GM12878 (cell line): Measurements from ENCODE around the gene PCDHGA8. TPM values are rescaled to one million over a fixed set of nuclear protein-coding genes. Genes with fewer than 3 reads are reported as not detected.

Experiments
- ATAC-seq: fragments of 200-7000 bp; cut with Tn5 transposase; 3 replicates; pipeline ENCODE4 v1.9.1; 2020; ENCODE audit warnings: mild to moderate bottlenecking, moderate library complexity
- BruUV-seq: library from RNA; stranded (reverse); fragments of 400-500 nt; replicated peaks from 2 replicates; lab custom pipeline; 2021; lab: Mats Ljungman, UMichigan
- CTCF ChIA-PET: fragments of 300-600 bp; sonication (Branson Sonifier 250); formaldehyde crosslinking; extraction: SDS; loops from one replicate; lab custom pipeline; 2021; ENCODE audit warnings: inconsistent platforms; lab: Yijun Ruan, JAX
- POLR2A ChIA-PET: fragments of 350-600 bp; formaldehyde crosslinking; extraction: SDS; loops from one replicate; lab custom pipeline; 2021; ENCODE audit warnings: inconsistent platforms; lab: Charles Lee
- RAD21 ChIA-PET: fragments of 300-600 bp; sonication (Branson Sonifier 250); formaldehyde crosslinking; loops from one replicate; lab custom pipeline; 2023; ENCODE audit warnings: antibody characterized with exemption; ENCODE audit not compliant: unreplicated experiment; lab: Charles Lee
- SMC1A ChIA-PET: fragments of 300-600 bp; sonication (Branson Sonifier 250); formaldehyde crosslinking; loops from one replicate; lab custom pipeline; 2023; ENCODE audit not compliant: unreplicated experiment, uncharacterized antibody; lab: Charles Lee
- DNase-seq: peaks from one replicate; pipeline ENCODE4 v3.0.0-alpha.2; 2011; ENCODE audit warnings: low read depth, low spot score
- FAIRE-seq: peaks from 3 replicates; lab custom pipeline; 2011; peaks lifted over from hg19 to GRCh38; lab: Jason Lieb, UNC
- H2AFZ ChIP-seq: 2 replicates; pipeline ENCODE4 v1.6.0; 2011; ENCODE audit warnings: low read depth, low read length, control low read depth; ENCODE audit not compliant: control insufficient read depth
- H3K27ac ChIP-seq: 2 replicates; pipeline ENCODE4 v1.5.1; 2011; ENCODE audit warnings: control low read depth; ENCODE audit not compliant: control insufficient read depth, insufficient read depth
- H3K27me3 ChIP-seq, 2 experiments: replicated peaks in 1 of 2; 2 replicates each; pipeline versions ENCODE4 v1.6.0 to v1.6.1; 2011; ENCODE audit warnings: low read length in 1 of 2; ENCODE audit not compliant: control insufficient read depth in 2 of 2, insufficient read depth in 2 of 2
- H3K36me3 ChIP-seq, 2 experiments: 2 replicates each; pipeline ENCODE4 v1.5.1; 2011; ENCODE audit warnings: low read length in 1 of 2; ENCODE audit not compliant: control insufficient read depth in 2 of 2, insufficient read depth in 2 of 2
- H3K4me1 ChIP-seq: 2 replicates; pipeline ENCODE4 v1.6.1; 2011; ENCODE audit warnings: mild to moderate bottlenecking, low read length, moderate library complexity, mixed read lengths; ENCODE audit not compliant: control insufficient read depth, insufficient read depth
- H3K4me2 ChIP-seq: 2 replicates; pipeline ENCODE4 v1.6.0; 2011; ENCODE audit warnings: control low read depth; ENCODE audit not compliant: control insufficient read depth, insufficient read depth
- H3K4me3 ChIP-seq: fragments of 200-600 bp; sonication (generic); 2 replicates; pipeline ENCODE4 v1.5.1; 2016
- H3K79me2 ChIP-seq: 2 replicates; pipeline ENCODE4 v1.6.0; 2011; ENCODE audit warnings: low read length; ENCODE audit not compliant: control insufficient read depth, insufficient read depth
- H3K9ac ChIP-seq: 2 replicates; pipeline ENCODE4 v1.8.0; 2011; ENCODE audit warnings: low read length, control low read depth, mixed read lengths; ENCODE audit not compliant: control insufficient read depth, insufficient read depth
- H3K9me3 ChIP-seq: replicated peaks from 3 replicates; pipeline ENCODE4 v1.5.1; 2011; ENCODE audit warnings: mild to moderate bottlenecking, low read length; ENCODE audit not compliant: control insufficient read depth, insufficient read depth
- H4K20me1 ChIP-seq: 2 replicates; pipeline ENCODE4 v1.6.0; 2011; ENCODE audit not compliant: control insufficient read depth, insufficient read depth
- ATF2 ChIP-seq: IDR thresholded peaks from 2 replicates; pipeline ENCODE4 v1.6.1; 2012; ENCODE audit warnings: low read length, inconsistent platforms
- CBX5 ChIP-seq: sonication (generic); IDR thresholded peaks from 2 replicates; pipeline ENCODE4 v1.6.1; 2016; ENCODE audit warnings: low read depth, moderate library complexity, mild to moderate bottlenecking, inconsistent platforms
- CHD1 ChIP-seq: IDR thresholded peaks from 2 replicates; pipeline ENCODE4 v1.6.1; 2012; ENCODE audit warnings: low read depth, low read length, improper control_type of control experiment
- CTCF ChIP-seq, 3 experiments: IDR thresholded peaks in 2 of 3; conservative IDR thresholded peaks in 1 of 3; 2 replicates each; pipeline ENCODE4 v1.5.1; 2011; ENCODE audit warnings: low read depth in 3 of 3, low read length in 3 of 3, mild to moderate bottlenecking in 3 of 3, control low read depth in 2 of 3, moderate library complexity in 2 of 3, inconsistent platforms in 1 of 3, mixed read lengths in 1 of 3; ENCODE audit not compliant: control insufficient read depth in 2 of 3, insufficient read depth in 1 of 3; ENCODE audit errors: extremely low read depth in 1 of 3
- NFXL1 ChIP-seq: fragments of 450-650 bp; IDR thresholded peaks from 2 replicates; pipeline ENCODE4 v1.6.1; 2017; ENCODE audit warnings: antibody characterized with exemption, mild to moderate bottlenecking, borderline replicate concordance
- SMARCA5 ChIP-seq: fragments of 450-650 bp; IDR thresholded peaks from 2 replicates; pipeline ENCODE4 v1.6.1; 2017; ENCODE audit warnings: mild to moderate bottlenecking
- STAT1 ChIP-seq: fragments of 450-650 bp; conservative IDR thresholded peaks from 2 replicates; pipeline ENCODE4 v1.6.1; 2014; ENCODE audit warnings: antibody characterized with exemption, mild to moderate bottlenecking
- USF1 ChIP-seq: IDR thresholded peaks from 2 replicates; pipeline ENCODE4 v1.6.1; 2011; ENCODE audit warnings: borderline replicate concordance, low read depth, mild to moderate bottlenecking, moderate library complexity, mixed read lengths, low read length; ENCODE audit not compliant: insufficient read depth; ENCODE audit errors: extremely low read length
- WRNIP1 ChIP-seq: IDR thresholded peaks from 2 replicates; pipeline ENCODE4 v1.6.1; 2011; ENCODE audit warnings: low read depth, low read length, improper control_type of control experiment, borderline replicate concordance
- WGBS: methylation state at CpG from one replicate; pipeline ENCODE4 v1.1.6; 2016; ENCODE audit warnings: low lambda C conversion rate; ENCODE audit not compliant: insufficient replicate concordance, insufficient coverage; ENCODE audit errors: missing lambda C conversion rate; 5-methylcytosine and 5-hydroxymethylcytosine counted together
- in situ Hi-C: fragments of 300-500 bp; cut with MboI; formaldehyde crosslinking; loops from 9 replicates; pipeline ENCODE4 v1.14.3; 2018; ENCODE audit warnings: mixed read lengths
- intact Hi-C: fragments of 100-400 bp; cut with micrococcal nuclease; formaldehyde crosslinking; loops from one replicate; pipeline ENCODE4 v1.14.2; 2022; ENCODE audit not compliant: unreplicated experiment
- polyA plus RNA-seq, 11 experiments: library from polyadenylated mRNA; depleted of rRNA in 4 of 11; unstranded in 6 of 11; stranded (reverse) in 5 of 11; fragments of >200 nt; fragmentation: Nextera tagmentation in 4 of 11; fragmentation: Illumina TruSeq in 1 of 11; extraction: Ambion mirVana in 4 of 11; extraction: Trizol in 1 of 11; gene quantifications; 1 replicate in 1 of 11; 2 replicates in 10 of 11; pipeline versions ENCODE4 v1.2.1 to v1.2.3, GENCODE V29; 2011 to 2016; ENCODE audit warnings: inconsistent platforms in 2 of 11, missing spikeins in 2 of 11, low read depth in 1 of 11
- total RNA-seq, 4 experiments: library from RNA; depleted of rRNA in 3 of 4; stranded (reverse); fragments of >200 nt in 3 of 4; fragmentation: Illumina TruSeq in 1 of 4; extraction: Trizol in 1 of 4; gene quantifications; 2 replicates each; pipeline versions ENCODE4 v1.2.1 to v1.2.3, GENCODE V29; 2013 to 2021
- TF ChIP-seq, protein P1 (sequence below): fragments of 450-650 bp; IDR thresholded peaks from 2 replicates; pipeline ENCODE4 v1.6.1; 2017; ENCODE audit warnings: low read depth, mild to moderate bottlenecking, moderate library complexity

The PCDHGA8 gene
- total and polyA plus RNA-seq, 10 of the 15 experiments (the other 5 are each of a cell fraction or from before 2014, with no cell fraction given) = 0.01 to 0.04 TPM; not detected in 8

DNA sequence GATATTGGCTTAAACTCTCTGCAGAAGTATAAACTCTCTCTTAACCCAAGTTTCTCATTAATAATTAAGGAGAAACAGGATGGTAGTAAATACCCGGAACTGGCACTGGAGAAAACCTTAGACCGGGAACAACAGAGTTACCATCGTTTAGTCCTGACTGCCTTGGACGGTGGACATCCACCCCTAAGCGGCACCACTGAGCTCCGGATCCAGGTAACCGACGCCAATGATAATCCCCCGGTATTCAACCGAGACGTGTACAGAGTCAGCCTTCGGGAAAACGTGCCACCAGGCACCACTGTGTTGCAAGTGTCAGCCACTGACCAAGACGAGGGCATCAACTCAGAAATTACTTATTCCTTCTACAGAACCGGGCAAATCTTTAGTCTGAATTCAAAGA, 6.2 kb downstream of the PCDHGA8 start:
- Histone ChIP-seq H3K4me1 (no peaks in the 10 kb centered on the region), H3K9ac (no peak overlapping the region), H3K27me3 (no peaks in the 10 kb centered on the region), H3K27ac (no peak overlapping the region), H3K4me3 (no peak overlapping the region), H3K36me3 (no peaks in the 10 kb centered on the region), H2AFZ (no peak overlapping the region), H3K9me3 (peaks cover 18% of the 10 kb centered on the region; the same call in 2 of the 3 replicates), H3K79me2 (no peaks in the 10 kb centered on the region), H4K20me1 (no peaks in the 10 kb centered on the region), H3K4me2 (no peak overlapping the region)
- intact Hi-C loops (no loop called here), in situ Hi-C loops (no loop called here)
- no peak for FAIRE-seq
- ChIA-PET SMC1A (no interaction called here), CTCF (interaction anchor here (0.9 to 1.7 kb wide), 3 partner anchors 14 to 136 kb away, joined by 3 to 8 read pairs (median 3); partner anchors contain the start of gene PCDHGA10), POLR2A (no interaction called here), RAD21 (interaction anchor here (1.4 kb wide), 1 partner anchor 14 kb away, joined by 4 read pairs; the partner anchor contains the start of gene PCDHGA10)
- DNase-seq = no peak
- ATAC-seq = no peak
- TF ChIP-seq USF1 (no peak), CTCF (IDR thresholded peaks at IDR 0.05 in 2 of 3, conservative IDR thresholded peaks at IDR 0.05 in 1 of 3; ENCODE audit: control insufficient read depth in 2 of 3, extremely low read depth in 1 of 3, insufficient read depth in 1 of 3, low read depth in 3 of 3, low read length in 3 of 3) (no peak), ATF2 (no peak), CHD1 (no peak), STAT1 (no peak), CBX5 (no peak), WRNIP1 (no peak), SMARCA5 (no peak), NFXL1 (no peak)
- TF ChIP-seq, protein P1, sequence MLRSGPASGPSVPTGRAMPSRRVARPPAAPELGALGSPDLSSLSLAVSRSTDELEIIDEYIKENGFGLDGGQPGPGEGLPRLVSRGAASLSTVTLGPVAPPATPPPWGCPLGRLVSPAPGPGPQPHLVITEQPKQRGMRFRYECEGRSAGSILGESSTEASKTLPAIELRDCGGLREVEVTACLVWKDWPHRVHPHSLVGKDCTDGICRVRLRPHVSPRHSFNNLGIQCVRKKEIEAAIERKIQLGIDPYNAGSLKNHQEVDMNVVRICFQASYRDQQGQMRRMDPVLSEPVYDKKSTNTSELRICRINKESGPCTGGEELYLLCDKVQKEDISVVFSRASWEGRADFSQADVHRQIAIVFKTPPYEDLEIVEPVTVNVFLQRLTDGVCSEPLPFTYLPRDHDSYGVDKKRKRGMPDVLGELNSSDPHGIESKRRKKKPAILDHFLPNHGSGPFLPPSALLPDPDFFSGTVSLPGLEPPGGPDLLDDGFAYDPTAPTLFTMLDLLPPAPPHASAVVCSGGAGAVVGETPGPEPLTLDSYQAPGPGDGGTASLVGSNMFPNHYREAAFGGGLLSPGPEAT = no peak
- WGBS = 83% methylated on average over 15 of the region's 15 CpGs
- no TSS peak for BruUV-seq
